Thoracic aorta (tissue), 2 donors: Measurements from ENCODE around the gene TEKTIP1. TPM values are rescaled to one million over a fixed set of nuclear protein-coding genes. Genes with fewer than 3 reads are reported as not detected.

Experiments
- ATAC-seq: fragments of 150-250 bp; one replicate; pipeline ENCODE4 v1.8.0; 2017; ENCODE audit warnings: low read depth; ENCODE audit not compliant: insufficient number of reproducible peaks, low FRiP score
- DNase-seq: peaks from one replicate; pipeline ENCODE4 v3.0.0-alpha.2; 2020; ENCODE audit warnings: low spot score
- H3K27ac ChIP-seq, 2 donors: fragments of 200-600 bp; sonication (generic); 1 replicate in 1 of 2; 2 replicates in 1 of 2; pipeline ENCODE4 v1.5.1; 2016; ENCODE audit warnings: mild to moderate bottlenecking in 2 of 2, moderate library complexity in 2 of 2
- H3K27me3 ChIP-seq: fragments of 200-600 bp; sonication (generic); replicated peaks from 2 replicates; pipeline ENCODE4 v1.6.0; 2016; ENCODE audit warnings: mild to moderate bottlenecking; ENCODE audit not compliant: insufficient read depth
- H3K36me3 ChIP-seq: fragments of 200-600 bp; sonication (generic); one replicate; pipeline ENCODE4 v1.5.1; 2016
- H3K4me1 ChIP-seq, 2 donors: fragments of 200-600 bp; sonication (generic); 1 replicate in 1 of 2; 2 replicates in 1 of 2; pipeline versions ENCODE4 v1.5.1 to v1.6.0; 2016; ENCODE audit warnings: low read depth in 2 of 2, mild to moderate bottlenecking in 1 of 2; ENCODE audit not compliant: control insufficient read depth in 1 of 2
- H3K4me3 ChIP-seq: fragments of 200-600 bp; sonication (generic); 2 replicates; pipeline ENCODE4 v1.5.1; 2016; ENCODE audit warnings: mild to moderate bottlenecking
- H3K9me3 ChIP-seq: fragments of 200-600 bp; sonication (generic); 2 replicates; pipeline ENCODE4 v1.5.1; 2016
- total RNA-seq, 2 donors: library from RNA; depleted of rRNA; stranded (reverse); fragments of >200 nt; gene quantifications; one replicate each; pipeline versions ENCODE4 v1.1.0 to v1.2.3, GENCODE V29; 2016
- TF ChIP-seq, protein P1 (sequence below): fragments of 200-600 bp; sonication (generic); IDR thresholded peaks from one replicate; pipeline ENCODE4 v1.5.1; 2019; ENCODE audit warnings: antibody characterized with exemption

Gene TEKTIP1
- total RNA-seq, 2 donors from 2014 or later, result not detected

DNA sequence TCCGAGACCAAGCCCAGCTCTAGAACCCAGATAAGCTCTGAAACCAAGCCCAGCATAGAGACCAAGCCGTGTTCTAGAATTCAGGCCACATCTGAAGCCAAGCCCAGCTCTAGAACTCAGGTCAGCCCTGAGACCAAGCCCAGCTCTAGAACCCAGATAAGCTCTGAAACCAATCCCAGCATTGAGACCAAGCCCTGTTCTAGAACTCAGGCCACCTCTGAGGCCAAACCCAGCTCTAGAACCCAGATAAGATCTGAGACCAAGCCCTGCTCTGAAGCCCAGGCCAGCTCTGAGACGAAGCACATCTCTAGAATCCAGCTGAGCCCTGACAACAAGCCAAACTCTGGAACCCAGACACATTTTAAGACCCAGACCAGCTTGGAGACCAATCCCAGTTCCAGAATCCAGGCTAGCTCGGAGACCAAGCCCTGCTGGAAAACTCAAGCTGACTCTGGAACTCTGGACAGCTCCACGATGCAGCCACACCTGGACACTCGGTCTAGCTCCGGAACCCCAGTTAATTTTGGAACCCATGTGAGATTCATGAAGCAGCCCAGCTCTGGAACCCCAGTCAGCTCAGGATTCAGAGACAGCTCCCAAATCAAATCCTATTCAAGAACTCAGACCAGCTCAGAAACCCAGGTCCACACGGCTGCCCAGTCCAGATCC, 52.2 kb downstream of the TEKTIP1 start:
- peaks cover 0 to 19% of the 10 kb centered on the region in 2 donors for H3K4me1 ChIP-seq
- ATAC-seq (no peak), DNase-seq (no peak)
- H3K27me3 ChIP-seq, result no peaks in the 10 kb centered on the region
- TF ChIP-seq, protein P1, sequence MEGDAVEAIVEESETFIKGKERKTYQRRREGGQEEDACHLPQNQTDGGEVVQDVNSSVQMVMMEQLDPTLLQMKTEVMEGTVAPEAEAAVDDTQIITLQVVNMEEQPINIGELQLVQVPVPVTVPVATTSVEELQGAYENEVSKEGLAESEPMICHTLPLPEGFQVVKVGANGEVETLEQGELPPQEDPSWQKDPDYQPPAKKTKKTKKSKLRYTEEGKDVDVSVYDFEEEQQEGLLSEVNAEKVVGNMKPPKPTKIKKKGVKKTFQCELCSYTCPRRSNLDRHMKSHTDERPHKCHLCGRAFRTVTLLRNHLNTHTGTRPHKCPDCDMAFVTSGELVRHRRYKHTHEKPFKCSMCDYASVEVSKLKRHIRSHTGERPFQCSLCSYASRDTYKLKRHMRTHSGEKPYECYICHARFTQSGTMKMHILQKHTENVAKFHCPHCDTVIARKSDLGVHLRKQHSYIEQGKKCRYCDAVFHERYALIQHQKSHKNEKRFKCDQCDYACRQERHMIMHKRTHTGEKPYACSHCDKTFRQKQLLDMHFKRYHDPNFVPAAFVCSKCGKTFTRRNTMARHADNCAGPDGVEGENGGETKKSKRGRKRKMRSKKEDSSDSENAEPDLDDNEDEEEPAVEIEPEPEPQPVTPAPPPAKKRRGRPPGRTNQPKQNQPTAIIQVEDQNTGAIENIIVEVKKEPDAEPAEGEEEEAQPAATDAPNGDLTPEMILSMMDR, result no peak
- H3K36me3 ChIP-seq, result peaks cover 19% of the 10 kb centered on the region
- H3K27ac ChIP-seq, result peak overlapping the region in 1 of 2 donors; percentile 64
- no peaks in the 10 kb centered on the region for H3K9me3 ChIP-seq
- H3K4me3 ChIP-seq, result no peak overlapping the region

DNA sequence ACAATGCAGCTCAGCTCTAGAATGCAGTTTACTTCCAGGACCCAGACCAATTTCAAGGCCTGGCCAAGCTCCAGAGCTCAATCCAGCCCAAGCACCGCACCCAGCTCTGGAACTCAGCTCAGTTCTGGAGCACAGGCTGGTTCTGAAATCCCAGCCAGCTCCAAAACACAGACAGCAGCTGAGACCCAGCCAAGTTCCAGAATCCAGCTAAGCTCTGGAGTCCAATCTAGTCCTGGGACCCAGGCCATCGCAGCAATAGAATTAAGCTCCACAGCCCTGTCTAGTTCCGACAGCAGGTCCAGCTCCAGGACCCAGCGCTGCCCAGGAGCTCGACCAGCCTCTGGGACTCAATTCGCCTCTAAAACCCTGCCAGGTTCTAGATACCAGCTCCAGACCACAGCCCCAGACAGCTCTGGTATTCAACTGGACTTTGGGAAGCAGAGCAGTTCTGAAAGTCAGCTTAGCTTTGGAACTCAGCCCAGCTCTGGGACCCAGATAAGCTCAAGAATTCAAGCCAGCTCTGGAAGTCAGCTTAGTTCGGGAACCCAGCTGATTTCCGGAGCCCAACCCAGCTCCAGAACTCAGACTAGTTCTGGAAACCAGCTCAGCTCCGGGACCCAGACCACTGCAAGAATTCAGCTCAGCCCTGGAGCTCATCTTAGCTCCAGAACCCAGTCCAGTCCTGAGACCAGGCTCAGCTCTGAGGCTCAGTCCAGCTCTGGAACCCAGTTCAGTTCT, 53.1 kb downstream of the TEKTIP1 start:
- H3K36me3 ChIP-seq, result peaks cover 22% of the 10 kb centered on the region
- DNase-seq (no peak), ATAC-seq (no peak)
- TF ChIP-seq, protein P1, result no peak
- H3K4me3 ChIP-seq, result no peak overlapping the region
- no peaks in the 10 kb centered on the region for H3K27me3 ChIP-seq
- H3K27ac ChIP-seq, result peak overlapping the region; percentile 63 to 64
- peaks cover 0 to 11% of the 10 kb centered on the region in 2 donors for H3K4me1 ChIP-seq
- no peaks in the 10 kb centered on the region for H3K9me3 ChIP-seq

DNA sequence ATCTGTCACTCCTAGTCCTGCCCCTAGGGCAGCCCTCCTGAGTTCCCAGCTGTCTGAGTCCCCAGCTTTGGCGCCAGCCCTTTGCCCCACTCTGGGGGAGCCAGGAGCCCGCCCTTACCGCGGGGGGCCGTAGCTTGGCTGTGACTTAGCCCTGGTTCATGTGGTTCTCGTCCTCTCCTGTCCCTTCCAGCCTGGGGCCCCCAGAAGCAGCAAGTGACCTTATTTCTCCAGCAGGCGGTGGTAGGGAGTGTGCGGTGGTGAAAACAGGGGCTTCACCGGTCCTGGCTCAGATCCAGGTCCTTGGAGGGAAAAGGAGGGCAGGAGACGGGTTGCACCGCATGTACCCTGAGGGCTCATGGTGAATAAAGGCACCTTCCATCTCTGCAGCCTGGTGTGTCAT, 54.2 kb downstream of the TEKTIP1 start:
- H3K9me3 ChIP-seq, result no peaks in the 10 kb centered on the region
- peaks cover 0 to 7% of the 10 kb centered on the region in 2 donors for H3K4me1 ChIP-seq
- no peaks in the 10 kb centered on the region for H3K27me3 ChIP-seq
- peak overlapping the region; percentile 63 to 64 for H3K27ac ChIP-seq
- ATAC-seq (no peak), DNase-seq (no peak)
- TF ChIP-seq, protein P1, result no peak
- H3K4me3 ChIP-seq, result no peak overlapping the region
- peaks cover 26% of the 10 kb centered on the region for H3K36me3 ChIP-seq

Other genes with a start within 250 kb of the TEKTIP1 start
- 100 to 1,000 TPM; 178 to 203 TPM for gene NFIC, start 172.6 kb upstream of the TEKTIP1 start, total RNA-seq
- not detected for gene SMIM24, start 58.6 kb upstream of the TEKTIP1 start, total RNA-seq
- gene SMIM44, start 55.7 kb upstream of the TEKTIP1 start, total RNA-seq, result not detected
- 10 to 100 TPM; 22.0 to 24.2 TPM for gene DOHH, start 38.5 kb upstream of the TEKTIP1 start, total RNA-seq
- gene FZR1, start 32.9 kb upstream of the TEKTIP1 start, total RNA-seq, result 10 to 100 TPM; 29.6 to 33.8 TPM
- 100 to 1,000 TPM in 1 of 2 donors, 10 to 100 TPM in 1; 85.6 to 112 TPM for gene MFSD12, start 18.4 kb downstream of the TEKTIP1 start, total RNA-seq
- 100 to 1,000 TPM in 1 of 2 donors, 10 to 100 TPM in 1; 90.8 to 120 TPM for gene HMG20B, start 33.8 kb downstream of the TEKTIP1 start, total RNA-seq
- 1 to 10 TPM; 1.1 to 1.6 TPM for gene GIPC3, start 46.3 kb downstream of the TEKTIP1 start, total RNA-seq
- 10 to 100 TPM; 29.4 to 39.1 TPM for gene TBXA2R, start 67.7 kb downstream of the TEKTIP1 start, total RNA-seq
- gene CACTIN, start 87.6 kb downstream of the TEKTIP1 start, total RNA-seq, result 10 to 100 TPM; 33.4 to 38.0 TPM
- gene PIP5K1C, start 161.3 kb downstream of the TEKTIP1 start, total RNA-seq, result 10 to 100 TPM; 82.6 to 84.5 TPM
- gene TJP3, start 169.2 kb downstream of the TEKTIP1 start, total RNA-seq, result 1 to 10 TPM in 1 of 2 donors, under 1 TPM in 1; 0.41 to 2.1 TPM
- gene APBA3, start 222.5 kb downstream of the TEKTIP1 start, total RNA-seq, result 10 to 100 TPM; 17.4 to 26.8 TPM
- 10 to 100 TPM; 32.4 to 56.9 TPM for gene MRPL54, start 223.5 kb downstream of the TEKTIP1 start, total RNA-seq
- gene RAX2, start 233.1 kb downstream of the TEKTIP1 start, total RNA-seq, result not detected
- gene MATK, start 247.2 kb downstream of the TEKTIP1 start, total RNA-seq, result 1 to 10 TPM; 5.4 to 6.4 TPM